ENCODE results near the gene ASCC3. TPM values are rescaled to one million over a fixed set of nuclear protein-coding genes. Genes with fewer than 3 reads are reported as not detected.
"Not testable (repeated sequence)": the region's sequence is repeated elsewhere in the genome, so short reads cannot be mapped to it uniquely, and the experiment has no call there.

ASCC3 gene
- total RNA-seq, 2 experiments from 2014 or later: 50.7 to 53.6 TPM

DNA sequence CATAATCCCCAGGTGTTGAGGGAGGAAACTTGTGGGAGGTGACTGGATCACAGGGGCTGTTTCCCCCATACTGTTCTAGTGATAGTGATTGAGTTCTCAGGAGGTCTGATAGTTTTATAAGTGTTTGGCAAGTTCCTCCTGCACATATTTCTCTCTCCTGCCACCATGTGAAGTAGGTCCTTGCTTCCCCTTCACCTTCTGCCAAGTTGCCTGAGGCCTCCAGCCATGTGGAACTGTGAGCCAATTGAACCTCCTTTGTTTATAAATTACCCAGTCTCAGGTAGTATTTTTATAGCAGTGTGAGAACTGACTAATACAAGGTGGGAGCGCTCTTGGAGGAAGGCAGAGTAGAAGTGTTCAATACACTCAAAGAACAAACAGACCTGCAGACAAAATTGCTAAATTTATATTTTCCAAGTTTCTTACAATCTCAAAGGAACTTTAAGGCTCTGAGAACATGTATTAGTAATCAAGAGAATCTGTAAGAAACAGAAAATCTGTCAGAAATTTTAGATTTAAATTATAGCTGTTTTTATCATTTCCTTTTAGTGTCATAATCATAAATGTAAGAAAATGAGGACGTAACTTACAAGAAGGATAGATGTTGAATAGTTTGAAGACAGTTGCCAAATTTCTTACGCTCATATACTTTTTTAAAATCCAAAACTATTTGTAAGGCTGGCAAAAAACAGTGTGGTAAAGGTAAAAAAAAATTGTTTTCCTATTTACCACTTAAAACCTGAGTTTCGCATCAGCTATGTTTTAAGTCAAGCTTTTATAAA lies 77.7 kb downstream of the ASCC3 start:
- H3K4me1 Mint-ChIP-seq: no peaks in the 10 kb centered on the region
- no peaks in the 10 kb centered on the region for H3K9me3 Mint-ChIP-seq
- no peaks in the 10 kb centered on the region for H3K27me3 Mint-ChIP-seq
- no peak overlapping the region for H3K4me3 Mint-ChIP-seq
- H3K36me3 Mint-ChIP-seq: peaks cover 17% of the 10 kb centered on the region
- H3K27ac Mint-ChIP-seq: no peak overlapping the region
- no peak for DNase-seq

DNA sequence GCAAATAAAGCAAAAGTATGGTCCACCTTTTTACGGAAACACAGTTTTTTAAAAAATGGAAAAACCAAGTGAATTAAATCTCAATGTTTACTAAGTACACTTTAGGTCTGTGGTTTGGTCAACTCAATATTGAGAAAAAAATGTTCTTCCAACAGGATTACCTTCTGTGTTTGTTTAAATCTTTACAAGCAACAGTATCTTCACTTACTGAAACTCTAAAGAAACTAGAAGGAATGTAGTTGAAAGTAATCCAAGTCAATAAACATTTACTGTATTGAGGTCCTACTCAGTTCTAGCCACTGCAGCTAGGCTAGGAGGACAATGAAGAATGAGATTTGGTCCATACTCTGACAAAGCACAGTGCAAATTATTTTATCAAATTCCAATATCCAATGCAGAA lies 80.1 kb downstream of the ASCC3 start:
- H3K4me1 Mint-ChIP-seq: no peaks in the 10 kb centered on the region
- no peaks in the 10 kb centered on the region for H3K27me3 Mint-ChIP-seq
- no peak overlapping the region for H3K27ac Mint-ChIP-seq
- peaks cover 20% of the 10 kb centered on the region for H3K36me3 Mint-ChIP-seq
- H3K9me3 Mint-ChIP-seq: no peaks in the 10 kb centered on the region
- DNase-seq: no peak
- H3K4me3 Mint-ChIP-seq: no peak overlapping the region

DNA sequence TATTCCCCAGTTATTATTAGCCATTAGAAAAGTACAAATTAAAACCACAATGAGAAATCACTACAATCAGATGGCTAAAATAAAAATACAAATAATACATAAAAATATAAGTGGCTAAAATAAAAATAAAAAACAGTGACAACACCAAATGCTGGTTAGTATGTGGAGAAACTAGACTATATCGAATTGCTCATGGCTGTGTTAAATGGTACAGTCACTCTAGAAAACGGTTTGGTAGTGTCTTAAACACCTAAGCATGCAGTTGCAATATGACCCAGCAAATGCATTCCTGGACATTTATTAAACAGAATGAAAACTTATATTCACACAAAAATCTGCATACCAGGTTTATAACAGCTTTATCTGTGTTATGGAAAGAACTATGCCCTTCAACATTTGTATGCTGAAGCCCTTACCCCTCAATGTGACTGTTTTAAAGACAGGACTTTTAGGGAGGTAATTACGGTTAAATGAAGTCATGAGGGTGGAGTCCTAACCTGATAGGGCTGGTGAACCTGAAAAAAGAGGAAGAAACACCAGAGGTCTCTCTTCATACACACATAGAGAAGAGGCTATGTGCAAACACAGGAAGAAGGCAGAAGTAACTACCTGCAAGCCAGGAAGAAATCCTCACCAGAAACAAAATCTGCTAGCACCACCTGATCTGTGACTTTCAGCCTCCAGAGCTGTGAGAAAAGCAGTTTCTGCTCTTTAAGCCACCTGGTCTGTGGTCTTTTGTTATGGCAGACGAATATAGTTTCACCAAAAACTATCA lies 84.9 kb downstream of the ASCC3 start:
- Mint-ChIP-seq H3K9me3 (no peaks in the 10 kb centered on the region), H3K4me1 (peaks cover 3% of the 10 kb centered on the region), H3K27me3 (no peaks in the 10 kb centered on the region), H3K4me3 (no peak overlapping the region), H3K27ac (no peak overlapping the region), H3K36me3 (peaks cover 26% of the 10 kb centered on the region)
- no peak for DNase-seq

DNA sequence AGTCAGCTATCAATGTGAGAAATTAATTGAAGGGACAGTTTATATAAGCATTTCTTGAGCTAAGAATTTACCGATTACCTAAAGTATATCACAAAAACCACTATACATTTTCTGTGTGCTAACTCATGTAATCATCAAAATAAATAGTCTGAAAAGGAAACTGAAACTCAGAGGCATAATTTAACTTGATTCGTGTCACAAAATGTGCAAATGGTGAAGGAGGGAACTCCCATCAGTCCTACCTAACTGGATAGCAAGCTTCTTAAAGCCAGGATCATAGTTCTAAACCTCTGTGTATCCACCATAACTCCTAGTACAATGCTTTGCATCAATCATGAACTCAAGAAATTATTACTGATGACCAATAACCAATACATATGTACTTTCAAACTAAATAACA lies 91.0 kb downstream of the ASCC3 start:
- no peak overlapping the region for H3K4me3 Mint-ChIP-seq

DNA sequence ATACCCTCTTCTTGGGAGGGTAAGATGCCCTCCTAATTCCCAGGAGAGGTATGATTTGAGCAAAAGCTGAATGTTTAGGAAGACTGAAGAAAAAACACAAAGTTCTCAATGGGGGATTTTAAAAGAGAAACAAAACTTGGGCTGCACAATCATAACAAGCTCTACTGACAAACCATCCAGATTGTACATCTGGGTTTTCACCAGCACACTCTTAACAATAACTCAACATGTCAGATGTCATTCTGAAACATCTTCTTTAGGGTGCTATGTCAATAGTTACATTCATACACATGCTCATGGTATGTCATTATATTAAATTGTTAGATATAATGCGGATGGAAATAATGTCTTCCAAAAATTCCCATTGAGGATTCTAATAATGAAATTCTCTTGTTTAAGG lies 95.1 kb downstream of the ASCC3 start:
- no peaks in the 10 kb centered on the region for H3K4me1 Mint-ChIP-seq
- DNase-seq: no peak
- peaks cover 22% of the 10 kb centered on the region for H3K36me3 Mint-ChIP-seq
- H3K4me3 Mint-ChIP-seq: no peak overlapping the region
- H3K27me3 Mint-ChIP-seq: no peaks in the 10 kb centered on the region
- no peaks in the 10 kb centered on the region for H3K9me3 Mint-ChIP-seq
- H3K27ac Mint-ChIP-seq: no peak overlapping the region

More for the DNA sequence above, 91.0 kb downstream of the ASCC3 start:
- Mint-ChIP-seq H3K27ac (no peak overlapping the region), H3K27me3 (no peaks in the 10 kb centered on the region), H3K36me3 (peaks cover 28% of the 10 kb centered on the region), H3K4me1 (peaks cover 3% of the 10 kb centered on the region), H3K9me3 (no peaks in the 10 kb centered on the region)
- no peak for DNase-seq

DNA sequence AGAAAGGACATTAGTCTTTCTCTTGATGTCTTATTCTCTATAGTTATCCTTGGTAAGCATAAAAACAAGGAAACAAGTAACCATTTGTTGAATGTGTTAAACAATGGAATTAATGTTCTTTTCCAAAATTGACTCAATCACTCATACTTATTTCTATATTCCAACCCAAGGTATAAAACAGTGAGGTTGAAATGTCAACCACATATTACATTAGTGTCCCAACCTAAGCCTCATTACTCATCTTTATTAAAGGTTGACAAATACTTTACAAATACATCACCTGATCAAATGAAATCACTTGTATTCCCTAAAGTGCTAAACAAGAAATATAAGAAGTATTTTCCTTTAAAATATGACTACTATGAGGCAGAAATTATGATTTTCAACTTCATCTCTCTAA lies 100.5 kb downstream of the ASCC3 start:
- Mint-ChIP-seq H3K27ac (no peak overlapping the region), H3K36me3 (peaks cover 13% of the 10 kb centered on the region), H3K4me1 (no peaks in the 10 kb centered on the region), H3K27me3 (no peaks in the 10 kb centered on the region), H3K9me3 (no peaks in the 10 kb centered on the region), H3K4me3 (no peak overlapping the region)
- DNase-seq: no peak

DNA sequence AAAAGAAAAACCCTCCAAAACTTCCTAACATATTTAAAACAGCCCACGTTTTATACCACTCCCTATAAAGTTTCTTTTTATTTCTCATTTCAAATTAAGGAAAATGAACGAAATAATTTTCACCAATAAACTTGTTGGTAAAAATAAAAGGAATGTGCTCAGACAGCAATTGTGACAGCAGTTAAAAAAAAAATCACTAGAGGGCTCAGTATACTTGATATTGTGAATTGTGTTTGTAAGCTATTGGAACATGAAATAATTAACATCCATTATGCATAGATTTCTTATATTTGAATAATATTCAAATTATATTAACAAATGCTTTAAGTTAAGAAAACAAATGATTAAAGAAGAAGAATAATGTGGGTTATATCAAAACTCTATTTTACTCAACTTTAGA lies 105.5 kb downstream of the ASCC3 start:
- Mint-ChIP-seq H3K27ac (no peak overlapping the region), H3K9me3 (no peaks in the 10 kb centered on the region), H3K4me1 (no peaks in the 10 kb centered on the region), H3K27me3 (no peaks in the 10 kb centered on the region), H3K36me3 (peaks cover 10% of the 10 kb centered on the region), H3K4me3 (no peak overlapping the region)
- DNase-seq: no peak

DNA sequence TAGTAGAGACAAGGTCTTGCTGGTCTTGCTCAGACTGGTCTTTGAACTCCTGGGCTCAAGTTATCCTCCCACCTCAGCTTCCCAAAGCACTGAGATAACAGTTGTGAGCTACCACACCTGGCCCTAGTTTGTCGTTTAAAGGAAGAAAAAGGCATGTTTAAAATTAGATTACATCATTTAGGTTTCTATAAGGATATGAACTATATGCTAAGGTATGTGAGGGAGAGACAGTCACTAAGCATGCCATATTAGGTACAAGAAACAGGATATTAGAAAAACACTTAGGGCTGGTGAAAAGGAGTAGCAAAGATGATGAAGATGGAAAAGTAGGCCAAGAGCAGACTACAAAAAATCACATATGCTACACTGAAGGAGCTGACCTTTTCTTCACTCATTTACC lies 106.4 kb downstream of the ASCC3 start:
- no peak for DNase-seq
- no peaks in the 10 kb centered on the region for H3K27me3 Mint-ChIP-seq
- H3K4me3 Mint-ChIP-seq: no peak overlapping the region
- H3K4me1 Mint-ChIP-seq: no peaks in the 10 kb centered on the region
- H3K27ac Mint-ChIP-seq: no peak overlapping the region
- H3K9me3 Mint-ChIP-seq: no peaks in the 10 kb centered on the region
- H3K36me3 Mint-ChIP-seq: peaks cover 10% of the 10 kb centered on the region

DNA sequence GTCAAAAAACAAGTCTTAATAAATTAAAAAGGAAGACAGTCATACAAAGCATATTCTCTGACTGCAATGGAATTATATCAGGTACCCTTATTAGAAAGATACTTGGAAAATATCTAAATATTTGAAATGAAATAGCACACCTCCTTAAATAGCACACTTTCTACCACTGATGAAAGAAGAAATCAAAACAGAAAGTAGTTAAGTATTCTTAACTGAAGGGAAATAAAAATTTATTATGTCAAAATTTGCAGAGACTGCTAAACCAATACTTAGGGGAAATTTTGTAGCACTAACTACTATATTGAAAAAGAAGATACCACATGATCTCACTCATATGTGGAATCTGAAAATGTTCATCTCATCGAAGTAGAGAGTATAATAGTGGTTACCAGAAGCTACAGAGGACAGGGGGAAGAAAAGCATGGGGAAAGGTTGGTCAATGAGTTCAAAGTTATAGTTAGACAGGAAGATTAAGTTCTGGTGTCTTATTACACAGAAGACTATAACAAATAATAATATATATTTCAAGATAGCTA lies 112.2 kb downstream of the ASCC3 start:
- H3K27me3 Mint-ChIP-seq: no peaks in the 10 kb centered on the region
- no peak overlapping the region for H3K27ac Mint-ChIP-seq
- H3K4me1 Mint-ChIP-seq: peaks cover 1% of the 10 kb centered on the region
- H3K36me3 Mint-ChIP-seq: peaks cover 34% of the 10 kb centered on the region
- no peak for DNase-seq
- H3K4me3 Mint-ChIP-seq: no peak overlapping the region
- peaks cover 7% of the 10 kb centered on the region for H3K9me3 Mint-ChIP-seq

DNA sequence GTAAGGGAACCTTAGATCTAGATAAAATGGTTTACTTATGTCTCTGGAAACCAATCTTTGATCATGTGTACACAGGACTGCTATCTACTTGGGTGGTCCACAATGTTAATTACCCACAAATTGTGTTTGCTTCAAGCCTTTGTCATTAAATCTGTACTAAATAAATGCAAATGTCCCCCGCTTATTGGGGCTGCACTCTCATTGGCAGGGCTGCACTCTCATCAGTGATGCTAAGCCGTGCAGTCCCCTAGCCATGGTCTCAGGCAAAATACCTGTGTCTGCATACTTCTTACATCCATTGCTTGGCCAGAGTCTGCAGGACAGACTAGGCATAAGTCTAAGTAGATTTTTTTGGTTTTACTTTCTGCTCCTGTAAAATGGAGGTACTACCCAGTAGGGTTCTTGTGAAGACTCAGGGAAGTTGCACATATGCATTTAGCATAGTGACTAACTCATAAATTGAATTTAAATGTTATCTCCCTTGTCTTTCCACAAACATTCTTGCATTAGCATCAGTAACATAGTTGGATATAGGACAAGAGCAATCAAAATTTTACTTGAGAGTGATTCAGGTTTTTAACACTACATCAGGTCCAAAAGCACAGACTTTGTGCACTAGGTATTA lies 117.4 kb downstream of the ASCC3 start:
- DNase-seq: no peak
- H3K27me3 Mint-ChIP-seq: no peaks in the 10 kb centered on the region
- H3K4me3 Mint-ChIP-seq: no peak overlapping the region
- H3K4me1 Mint-ChIP-seq: peaks cover 1% of the 10 kb centered on the region
- H3K36me3 Mint-ChIP-seq: peaks cover 76% of the 10 kb centered on the region
- H3K9me3 Mint-ChIP-seq: peaks cover 20% of the 10 kb centered on the region
- H3K27ac Mint-ChIP-seq: no peak overlapping the region

DNA sequence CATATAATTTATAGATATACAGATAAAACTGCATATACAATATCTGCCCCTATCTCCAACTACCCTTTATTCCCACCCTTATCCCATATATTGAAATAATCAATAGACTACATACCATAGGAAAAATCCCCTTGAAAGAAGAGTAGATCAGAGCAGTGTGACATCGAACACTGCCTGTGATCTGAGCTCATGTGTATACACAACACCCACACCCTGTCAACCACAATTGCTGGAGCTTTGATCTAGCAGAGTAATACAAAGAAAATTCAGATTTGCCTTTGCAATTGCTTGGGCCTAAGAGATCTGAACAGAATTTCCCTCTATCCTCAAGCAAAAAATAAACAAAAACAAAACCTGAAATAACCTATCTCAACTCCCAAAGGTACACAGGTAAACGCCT lies 119.3 kb downstream of the ASCC3 start:
- DNase-seq: no peak
- peaks cover 1% of the 10 kb centered on the region for H3K4me1 Mint-ChIP-seq

DNA sequence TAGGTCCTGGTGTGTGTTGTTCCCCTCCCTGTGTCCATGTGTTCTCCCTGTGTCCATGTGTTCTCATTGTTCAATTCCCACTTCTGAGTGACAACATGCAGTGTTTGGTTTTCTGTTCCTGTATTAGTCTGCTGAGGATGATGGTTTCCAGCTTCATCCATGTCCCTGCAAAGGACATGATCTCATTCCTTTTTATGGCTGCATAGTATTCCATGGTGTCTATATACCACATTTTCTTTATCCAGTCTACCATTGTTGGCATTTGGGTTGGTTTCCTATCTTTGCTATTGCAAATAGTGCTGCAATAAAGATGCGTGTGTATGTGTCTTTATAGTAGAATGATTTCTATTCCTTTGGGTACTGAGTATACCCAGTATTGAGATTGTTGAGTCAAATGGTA lies 122.7 kb downstream of the ASCC3 start:
- H3K27me3 Mint-ChIP-seq, DNase-seq, H3K4me3 Mint-ChIP-seq, H3K4me1 Mint-ChIP-seq, H3K9me3 Mint-ChIP-seq, H3K27ac Mint-ChIP-seq: not testable (repeated sequence)
- peaks cover 63% of the 10 kb centered on the region for H3K36me3 Mint-ChIP-seq

More for the DNA sequence above, 119.3 kb downstream of the ASCC3 start:
- Mint-ChIP-seq H3K9me3 (peaks cover 20% of the 10 kb centered on the region), H3K36me3 (peaks cover 81% of the 10 kb centered on the region), H3K4me3 (no peak overlapping the region), H3K27ac (no peak overlapping the region), H3K27me3 (no peaks in the 10 kb centered on the region)

DNA sequence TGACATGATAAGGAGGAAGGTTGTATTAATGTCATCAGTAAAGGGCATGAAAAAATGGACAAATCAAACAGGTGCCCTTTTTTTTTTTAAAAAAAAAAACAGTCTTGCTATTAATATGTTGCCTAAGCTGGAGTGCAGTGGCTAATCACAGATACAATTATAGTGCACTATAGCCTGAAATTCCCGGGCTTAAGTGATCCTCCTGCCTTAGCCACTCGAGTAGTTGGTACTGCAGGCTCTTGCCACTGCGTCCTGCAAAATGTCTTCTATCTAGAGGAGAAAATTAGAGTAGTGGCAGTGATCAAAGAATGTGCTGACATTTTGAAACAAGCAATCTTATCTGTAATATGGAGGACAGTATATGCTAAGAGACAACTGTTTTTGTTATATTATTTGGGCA lies 127.7 kb downstream of the ASCC3 start:
- DNase-seq: no peak
- Mint-ChIP-seq H3K27me3 (no peaks in the 10 kb centered on the region), H3K4me1 (peaks cover 5% of the 10 kb centered on the region), H3K36me3 (peaks cover 27% of the 10 kb centered on the region), H3K27ac (no peak overlapping the region), H3K4me3 (no peak overlapping the region), H3K9me3 (no peaks in the 10 kb centered on the region)

DNA sequence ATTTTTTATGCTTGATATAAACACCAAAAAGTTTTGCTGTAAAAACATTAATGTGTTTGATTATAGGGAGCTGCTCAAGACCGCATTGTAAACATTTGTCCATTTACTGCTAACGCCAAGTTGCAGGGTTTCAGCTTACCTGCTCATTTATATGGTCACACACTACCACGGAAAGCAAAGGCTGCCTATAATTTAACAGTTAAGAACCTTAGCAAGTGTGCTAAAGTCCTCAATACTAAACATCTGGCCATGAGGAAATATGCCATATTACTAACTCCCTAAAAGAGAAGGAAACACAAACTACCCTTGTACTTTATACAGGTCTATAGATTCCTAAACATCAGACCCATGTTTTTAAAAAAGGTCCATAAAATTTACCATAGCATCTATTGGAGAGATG lies 129.5 kb downstream of the ASCC3 start:
- H3K9me3 Mint-ChIP-seq: no peaks in the 10 kb centered on the region
- H3K4me1 Mint-ChIP-seq: peaks cover 5% of the 10 kb centered on the region
- H3K4me3 Mint-ChIP-seq: no peak overlapping the region
- H3K27me3 Mint-ChIP-seq: no peaks in the 10 kb centered on the region
- peaks cover 25% of the 10 kb centered on the region for H3K36me3 Mint-ChIP-seq
- no peak for DNase-seq
- H3K27ac Mint-ChIP-seq: no peak overlapping the region

DNA sequence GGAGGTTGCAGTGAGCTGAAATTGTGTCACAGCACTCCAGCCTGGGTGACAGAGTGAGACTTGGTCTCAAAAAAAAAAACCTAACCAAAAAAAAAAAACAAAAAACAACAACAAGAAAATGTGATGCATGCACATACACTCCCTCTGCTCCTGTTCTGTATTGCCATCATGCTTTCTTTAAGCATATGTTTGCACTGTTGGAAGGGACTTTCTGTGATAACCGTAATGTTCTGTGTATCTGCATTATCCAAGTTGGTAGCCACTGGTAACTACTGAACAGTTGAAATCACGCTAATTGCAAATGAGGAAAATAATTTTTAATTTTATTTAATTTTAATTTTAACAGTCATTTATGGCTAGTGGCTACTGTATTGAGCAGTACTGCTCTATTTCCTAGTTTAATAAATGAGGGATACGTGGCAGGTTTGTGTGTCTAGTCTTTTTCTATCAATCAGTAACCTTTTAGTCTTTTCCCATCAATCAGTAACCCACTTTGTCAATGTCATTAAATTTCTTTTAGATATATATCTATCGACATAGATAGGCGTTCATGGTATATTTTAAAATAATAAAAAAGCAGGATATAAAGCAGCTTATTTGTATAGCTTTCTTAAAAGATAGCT lies 135.6 kb downstream of the ASCC3 start:
- no peak for DNase-seq
- H3K4me1 Mint-ChIP-seq: no peaks in the 10 kb centered on the region
- H3K36me3 Mint-ChIP-seq: peaks cover 36% of the 10 kb centered on the region
- no peaks in the 10 kb centered on the region for H3K27me3 Mint-ChIP-seq
- peaks cover 15% of the 10 kb centered on the region for H3K9me3 Mint-ChIP-seq
- H3K4me3 Mint-ChIP-seq: no peak overlapping the region
- H3K27ac Mint-ChIP-seq: no peak overlapping the region
